Left cardiac atrium (tissue), 4 donors: ENCODE measurements around the gene R3HDM4. TPM values are rescaled to one million over a fixed set of nuclear protein-coding genes. Genes with fewer than 3 reads are reported as not detected.
A peak's percentile ranks its signal among the peaks of the same experiment; 100 is the strongest.

Experiments used
- ATAC-seq, 2 donors: fragments of 200-7000 bp; cut with Tn5 transposase; one replicate each; pipeline ENCODE4 v1.9.1; 2020; ENCODE audit warnings: mild to moderate bottlenecking in 2 of 2, moderate library complexity in 2 of 2
- DNase-seq: peaks from one replicate; pipeline ENCODE4 v3.0.0-alpha.2; 2020
- intact Hi-C, 2 donors: fragments of 100-400 bp; cut with DNase I; formaldehyde crosslinking; loops; one replicate each; pipeline versions ENCODE4 v1.14.1 to v1.15.1; 2022 to 2023
- total RNA-seq, 2 donors: library from RNA; stranded (reverse); fragmentation: NEBNext Ultra II Directional; extraction: Animal tissue kit (Norgen Biotek cat#: 25700); gene quantifications; one replicate each; pipeline ENCODE4 v1.2.1, GENCODE V29; 2021
- donor health status: DM: no; HTN: yes; CAD: no.
- donor health status: DM: no; HTN: yes; CAD: no; lungs with severe emphysema.
- donor health status: DM: yes; HTN: yes; CAD: no.
- donor health status: Dilated cardiomyopathy.

Gene R3HDM4
- total RNA-seq, 2 donors from 2014 or later: 18.3 to 31.6 TPM

DNA sequence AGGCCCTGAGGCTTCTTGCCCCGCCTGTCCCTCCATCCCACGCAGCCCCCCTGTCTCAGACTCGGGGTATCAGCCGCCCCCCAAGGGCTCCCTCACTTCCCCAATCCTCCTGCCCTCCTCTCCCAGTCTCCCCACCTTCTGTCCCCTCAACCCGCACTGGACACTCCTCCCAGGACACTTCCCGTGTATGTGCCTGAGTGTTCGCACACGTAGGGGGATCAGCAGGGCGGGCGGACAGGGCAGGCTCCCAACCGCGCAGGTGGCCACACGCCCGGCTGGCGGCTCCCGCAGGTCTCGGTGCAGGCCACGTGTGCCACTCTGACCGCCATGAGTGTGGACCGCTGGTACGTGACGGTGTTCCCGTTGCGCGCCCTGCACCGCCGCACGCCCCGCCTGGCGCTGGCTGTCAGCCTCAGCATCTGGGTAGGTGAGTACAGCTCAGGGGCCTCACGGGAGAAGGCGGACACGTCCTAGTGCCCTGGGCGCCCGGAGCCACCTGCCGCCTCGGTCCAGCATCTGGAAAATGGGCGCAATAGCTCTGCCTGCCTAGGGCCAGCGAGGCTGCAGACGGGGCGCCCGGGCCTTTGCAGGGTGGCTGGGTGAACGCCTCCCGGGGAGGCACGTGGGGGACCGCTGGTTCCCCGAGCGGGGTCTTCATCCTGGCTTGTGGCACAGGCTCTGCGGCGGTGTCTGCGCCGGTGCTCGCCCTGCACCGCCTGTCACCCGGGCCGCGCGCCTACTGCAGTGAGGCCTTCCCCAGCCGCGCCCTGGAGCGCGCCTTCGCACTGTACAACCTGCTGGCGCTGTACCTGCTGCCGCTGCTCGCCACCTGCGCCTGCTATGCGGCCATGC lies 6.4 kb upstream of the R3HDM4 start:
- DNase-seq (no peak), ATAC-seq (no peak)
- intact Hi-C loops: loop anchor here (2.0 to 5.0 kb wide), 2 partner anchors 57 to 151 kb away; no protein-coding TSS in a partner anchor

- intact Hi-C loops: loop anchor here (2.0 to 5.0 kb wide), 2 partner anchors 56 to 150 kb away; no protein-coding TSS in a partner anchor
- ATAC-seq (no peak), DNase-seq (no peak)
These were observed 5.6 kb upstream of the R3HDM4 start for GRCh38 chr19:918481-919198.

DNA sequence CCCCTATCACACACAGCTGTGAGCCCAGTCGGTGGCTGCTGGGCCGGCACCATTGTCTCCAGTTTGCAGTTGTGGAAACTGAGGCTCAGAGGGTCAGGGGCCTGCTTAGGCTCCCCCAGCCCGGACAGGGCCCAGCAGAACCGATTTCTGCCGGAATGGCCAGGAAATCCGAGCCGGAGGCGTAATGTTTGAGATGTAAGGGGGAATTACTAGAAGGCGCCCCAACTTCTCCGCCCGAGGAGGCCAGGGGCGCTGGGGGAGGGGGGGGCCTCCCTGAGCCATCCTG lies 5.1 kb upstream of the R3HDM4 start:
- intact Hi-C loops: loop anchor here (2.0 to 5.0 kb wide), 2 partner anchors 56 to 149 kb away; no protein-coding TSS in a partner anchor
- ATAC-seq (no peak), DNase-seq (no peak)

DNA sequence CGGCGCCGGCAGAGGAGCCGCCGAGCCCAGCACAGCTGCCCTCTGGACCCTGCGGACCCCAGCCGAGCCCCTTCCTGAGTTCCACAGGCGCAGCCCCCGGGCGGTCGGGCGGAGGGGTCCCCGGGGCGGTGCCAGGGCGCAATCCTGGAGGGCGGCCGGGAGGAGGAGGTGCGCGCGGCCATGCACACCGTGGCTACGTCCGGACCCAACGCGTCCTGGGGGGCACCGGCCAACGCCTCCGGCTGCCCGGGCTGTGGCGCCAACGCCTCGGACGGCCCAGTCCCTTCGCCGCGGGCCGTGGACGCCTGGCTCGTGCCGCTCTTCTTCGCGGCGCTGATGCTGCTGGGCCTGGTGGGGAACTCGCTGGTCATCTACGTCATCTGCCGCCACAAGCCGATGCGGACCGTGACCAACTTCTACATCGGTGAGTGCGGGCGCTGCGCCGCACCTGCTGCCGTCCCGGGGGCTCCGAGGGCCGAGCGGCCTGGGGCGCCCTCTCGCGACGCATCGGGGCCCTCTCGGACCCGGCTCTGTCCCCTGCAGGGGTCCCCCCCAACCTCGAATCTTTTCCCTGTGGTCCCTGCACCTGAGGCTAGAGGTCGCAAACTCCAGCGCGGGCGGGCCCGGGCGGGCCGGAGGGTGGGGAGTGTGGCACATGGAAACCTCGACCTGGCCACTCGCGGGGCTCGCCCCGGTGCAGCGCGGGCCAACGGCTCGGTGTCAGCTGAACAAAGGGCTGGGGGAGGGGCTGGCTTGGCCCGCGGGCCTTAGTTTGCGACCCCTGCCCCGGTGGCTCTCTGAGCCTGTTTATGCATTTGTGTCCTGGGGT lies 4.5 kb upstream of the R3HDM4 start, which contains the start of gene KISS1R:
KISS1R (plus strand) TSS at position 11 of the 829 bp plus-strand sequence; CDS start at position 181, 170 bp downstream.
- intact Hi-C loops: loop anchor here (2.0 to 5.0 kb wide), 2 partner anchors 55 to 149 kb away; no protein-coding TSS in a partner anchor
- DNase-seq: no peak

DNA sequence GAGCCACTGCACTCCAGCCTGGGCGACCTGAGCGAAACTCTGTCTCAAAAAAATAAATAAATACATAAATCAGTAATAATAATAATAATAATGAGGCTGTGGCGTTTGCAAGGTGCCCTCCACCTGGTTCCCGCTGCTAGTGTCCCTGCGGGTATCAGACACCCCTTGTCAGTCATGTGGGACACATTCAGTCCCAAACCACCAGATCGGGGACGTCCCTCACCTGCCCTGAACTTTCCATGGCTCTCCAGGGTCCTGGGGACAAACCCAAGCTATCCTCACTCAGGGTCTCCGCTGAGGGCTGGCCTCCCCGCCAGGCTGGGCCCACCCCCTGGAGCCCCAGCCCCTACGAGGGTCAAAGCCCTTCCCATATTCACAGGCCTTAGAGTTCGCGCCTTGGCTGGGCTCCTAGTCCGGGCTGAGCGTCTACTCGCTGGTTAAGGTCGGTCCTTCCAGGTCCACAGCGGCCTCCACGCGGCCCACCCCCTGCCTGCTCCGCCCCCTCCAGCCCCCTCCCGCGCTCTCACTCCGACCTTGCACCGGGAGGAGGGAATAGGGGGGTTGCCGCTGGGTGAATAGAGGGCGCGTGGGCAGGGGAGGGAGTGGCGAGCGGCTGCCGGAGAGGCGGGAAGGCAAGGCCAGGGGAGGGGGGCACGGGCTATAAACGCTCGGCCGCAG lies 3.8 kb upstream of the R3HDM4 start:
- ATAC-seq (peak in 1 of 2 donors; percentile 8), DNase-seq (no peak)
- intact Hi-C loops: loop anchor here (5.0 kb wide), 1 partner anchor 54 kb away; no protein-coding TSS in a partner anchor

More for the DNA sequence above, 4.5 kb upstream of the R3HDM4 start, which contains the start of gene KISS1R:
- no peak for ATAC-seq

DNA sequence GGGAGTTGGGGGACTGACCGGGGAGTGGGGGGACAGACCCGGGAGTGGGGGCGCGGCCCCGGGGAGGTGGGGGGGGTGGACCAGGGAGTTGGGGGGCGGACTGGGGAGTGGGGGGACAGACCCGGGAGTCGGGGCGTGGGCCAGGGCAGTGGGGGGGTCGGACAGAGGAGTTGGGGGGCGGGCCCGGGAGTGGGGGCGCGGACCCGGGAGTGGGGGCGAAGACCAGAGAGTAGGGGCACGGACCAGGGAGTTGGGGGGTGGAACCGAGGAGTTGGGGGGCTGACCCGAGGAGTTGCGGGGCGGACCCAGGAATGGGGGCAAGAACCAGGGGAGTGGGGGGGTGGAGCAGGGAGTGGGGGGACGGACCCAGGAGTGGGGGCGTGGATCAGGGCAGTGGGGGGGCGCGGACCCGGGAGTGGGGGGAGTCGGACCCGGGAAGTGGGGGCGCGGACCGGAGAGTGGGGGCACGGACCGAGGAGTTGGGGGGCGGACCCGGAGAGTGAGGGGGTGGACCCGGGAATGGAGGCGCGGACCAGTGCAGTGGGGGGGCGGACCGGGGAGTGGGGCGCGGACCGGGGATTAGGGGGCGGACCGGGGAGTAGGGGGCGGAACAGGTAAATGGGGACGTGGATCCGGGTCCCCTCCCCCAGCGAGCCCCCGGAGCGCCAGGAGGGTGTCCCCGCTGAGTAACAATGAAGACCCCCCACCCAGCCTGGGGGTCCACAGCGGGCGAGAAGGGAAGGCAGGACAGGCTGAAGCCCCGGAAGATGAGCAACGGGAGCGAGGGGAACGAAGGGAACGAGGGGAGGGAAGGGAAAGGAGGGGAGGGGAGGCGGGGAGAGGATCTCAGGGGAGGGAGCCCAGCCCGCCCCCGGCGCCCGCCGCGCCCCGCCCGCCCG lies 589 bp downstream of the R3HDM4 start:
- intact Hi-C loops: no loop called here
- DNase-seq (no peak), ATAC-seq (peak; percentile 12 to 26)

GRCh38 chr19:911197-912033 lies 1.6 kb downstream of the R3HDM4 start:
- no peak for DNase-seq
- intact Hi-C loops: no loop called here
- no peak for ATAC-seq

GRCh38 chr19:907183-907853 lies 5.7 kb downstream of the R3HDM4 start:
- ATAC-seq (peak in 1 of 2 donors; percentile 6), DNase-seq (no peak)
- intact Hi-C loops: no loop called here

DNA sequence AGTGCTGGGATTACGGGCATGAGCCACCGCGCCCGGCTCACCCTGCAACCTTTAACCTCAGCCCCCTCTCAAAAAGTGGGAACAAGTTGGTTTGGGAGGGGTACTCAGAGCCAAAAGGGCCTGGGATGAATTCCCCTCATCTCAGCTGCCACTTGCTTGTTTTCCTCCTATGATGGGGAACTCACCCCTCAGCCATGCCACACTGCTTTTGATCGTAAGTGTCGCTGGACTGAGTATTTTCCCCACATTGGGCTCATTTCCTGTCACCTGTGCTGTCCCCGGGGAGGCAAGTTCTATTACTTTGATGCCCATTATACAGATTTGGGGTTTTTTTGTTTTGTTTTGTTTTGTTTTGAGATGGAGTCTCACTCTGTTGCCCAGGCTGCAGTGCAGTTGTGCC lies 6.5 kb downstream of the R3HDM4 start:
- intact Hi-C loops: no loop called here
- DNase-seq (no peak), ATAC-seq (no peak)

GRCh38 chr19:904545-904944 lies 8.5 kb downstream of the R3HDM4 start:
- DNase-seq (no peak), ATAC-seq (no peak)
- intact Hi-C loops: no loop called here

DNA sequence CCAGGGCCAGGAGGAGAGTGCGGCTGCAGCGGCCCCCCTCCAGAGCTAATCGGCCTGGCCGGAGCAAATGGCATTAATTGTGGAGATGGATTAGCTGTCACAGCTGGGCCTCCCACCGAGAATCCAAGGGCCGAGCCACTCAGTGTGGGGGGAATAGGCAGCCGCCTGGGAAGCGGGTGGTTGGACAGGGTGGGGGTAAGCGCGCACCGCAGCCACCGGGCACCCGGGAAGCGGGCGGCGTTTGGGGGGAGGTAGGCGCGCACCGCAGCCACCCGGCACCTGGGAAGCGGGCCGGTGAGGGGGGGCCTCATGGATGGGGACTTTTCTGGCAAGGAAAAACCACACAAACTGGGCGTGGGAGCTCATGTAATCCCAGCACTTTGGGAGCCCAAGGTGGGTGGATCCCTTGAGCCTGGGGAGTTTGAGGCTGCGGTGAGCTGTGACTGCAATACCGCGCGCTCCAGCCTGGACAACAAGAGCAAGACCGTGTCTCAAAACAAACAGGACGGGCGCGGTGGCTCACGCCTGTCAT lies 9.7 kb downstream of the R3HDM4 start:
- intact Hi-C loops: no loop called here
- DNase-seq: no peak
- no peak for ATAC-seq

DNA sequence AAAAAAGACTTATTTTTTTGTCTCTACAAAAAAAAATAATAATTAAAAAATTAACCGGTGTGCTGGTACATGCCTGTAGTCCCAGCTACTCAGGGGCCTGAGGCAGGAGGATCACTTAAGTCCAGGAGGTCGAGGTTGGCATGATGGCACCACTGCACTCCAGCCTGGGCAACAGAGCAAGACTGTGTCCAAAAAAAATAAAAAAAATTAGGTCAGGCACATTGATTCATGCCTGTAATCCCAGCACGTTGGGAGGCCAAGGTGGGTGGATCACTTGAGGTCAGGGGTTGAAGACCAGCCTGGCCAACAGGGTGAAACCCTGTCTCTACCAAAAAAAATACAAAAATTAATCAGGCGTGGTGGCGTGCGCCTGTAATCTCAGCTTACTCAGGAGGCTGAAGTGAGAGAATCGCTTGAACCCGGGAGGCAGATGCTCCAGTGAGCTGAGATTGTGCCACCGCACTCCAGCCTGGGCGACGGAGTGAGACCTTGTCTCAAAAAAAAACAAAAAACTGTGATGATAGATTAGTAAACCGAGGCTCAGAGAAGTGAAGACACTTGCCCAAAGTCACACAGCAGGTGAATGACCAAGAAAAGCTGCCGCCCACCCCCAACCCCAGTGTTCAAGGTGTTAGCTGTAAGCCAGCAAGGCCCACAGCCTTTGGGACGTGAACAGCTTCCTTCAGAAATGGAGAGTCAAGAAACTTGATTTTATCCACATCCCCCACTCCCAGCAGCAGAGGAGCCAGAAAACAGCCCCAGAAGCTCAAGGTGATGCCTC lies 10.4 kb downstream of the R3HDM4 start:
- DNase-seq: no peak
- intact Hi-C loops: no loop called here
- ATAC-seq: no peak

GRCh38 chr19:902093-902370 lies 11.0 kb downstream of the R3HDM4 start:
- DNase-seq (no peak), ATAC-seq (no peak)
- intact Hi-C loops: no loop called here

- ATAC-seq (no peak), DNase-seq (no peak)
- intact Hi-C loops: no loop called here
These were observed 11.6 kb downstream of the R3HDM4 start for GRCh38 chr19:901216-902092.
